Activated naive CD4-positive, alpha-beta T cell treated with anti-CD3 and anti-CD28 coated beads for 36 hours (primary cell): ENCODE results near the gene MNT. TPM values are rescaled to one million over a fixed set of nuclear protein-coding genes. Genes with fewer than 3 reads are reported as not detected.

ENCODE experiments used
- CTCF ChIA-PET: fragments of 350-600 bp; sonication (Branson Sonifier 250); formaldehyde crosslinking; loops from one replicate; lab custom pipeline; 2021; ENCODE audit warnings: antibody characterized with exemption; lab: Charles Lee
- DNase-seq: peaks from one replicate; pipeline ENCODE4 v3.0.0-alpha.2; 2020
- H3K27ac Mint-ChIP-seq: one replicate; pipeline ENCODE4 v1.8.0; 2021; ENCODE audit warnings: mild to moderate bottlenecking, mixed read lengths
- H3K27me3 Mint-ChIP-seq: one replicate; pipeline ENCODE4 v1.8.0; 2021; ENCODE audit warnings: low read depth, mixed read lengths
- H3K36me3 Mint-ChIP-seq: one replicate; pipeline ENCODE4 v1.8.0; 2021; ENCODE audit warnings: low read depth, mixed read lengths
- H3K4me1 Mint-ChIP-seq: one replicate; pipeline ENCODE4 v1.8.0; 2021; ENCODE audit warnings: low read depth, mixed read lengths
- H3K4me3 Mint-ChIP-seq: one replicate; pipeline ENCODE4 v1.8.0; 2021; ENCODE audit warnings: mild to moderate bottlenecking, moderate library complexity, mixed read lengths
- H3K9me3 Mint-ChIP-seq: one replicate; pipeline ENCODE4 v1.8.0; 2021; ENCODE audit warnings: mixed read lengths
- intact Hi-C: fragments of 100-400 bp; cut with micrococcal nuclease; formaldehyde crosslinking; loops from one replicate; pipeline ENCODE4 v1.15.1; 2023
- total RNA-seq, 2 experiments: library from RNA; stranded (reverse); gene quantifications; one replicate each; pipeline ENCODE4 v1.2.3, GENCODE V29; 2021

Gene MNT
- total RNA-seq, 2 experiments from 2014 or later: 13.1 to 17.0 TPM

DNA sequence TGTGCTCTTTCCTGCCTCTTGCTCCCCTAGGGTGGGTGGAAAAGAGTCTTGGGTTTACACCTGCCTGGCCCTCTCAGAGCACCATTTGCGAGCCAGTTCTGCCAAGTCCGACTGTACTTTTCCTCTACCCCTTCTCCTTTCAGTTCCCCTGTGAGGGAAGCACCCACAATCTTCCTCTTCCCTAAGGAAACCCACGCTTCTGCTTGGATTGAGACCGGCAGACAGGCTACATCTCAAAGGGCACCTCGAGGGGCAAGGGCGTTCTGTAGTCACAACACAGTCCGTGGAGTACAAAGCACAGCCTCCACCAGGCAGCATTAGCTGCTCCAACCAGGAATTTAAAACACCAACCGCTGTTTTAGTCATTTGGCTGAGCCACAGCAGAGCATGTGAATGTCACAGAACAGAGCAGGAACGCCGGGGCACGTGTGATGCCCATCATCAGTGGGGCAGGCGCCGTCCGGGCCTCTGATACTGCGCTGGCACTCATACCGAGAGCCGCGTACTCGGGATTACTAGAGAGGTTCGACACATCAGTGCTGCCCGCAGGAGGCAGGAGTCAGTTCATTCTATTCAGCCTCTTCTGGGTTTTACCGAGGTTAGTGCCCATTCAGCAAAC lies 13.7 kb upstream of the MNT start:
- H3K36me3 Mint-ChIP-seq: peaks cover 16% of the 10 kb centered on the region
- no peaks in the 10 kb centered on the region for H3K9me3 Mint-ChIP-seq
- H3K27me3 Mint-ChIP-seq: no peaks in the 10 kb centered on the region
- no peaks in the 10 kb centered on the region for H3K4me1 Mint-ChIP-seq
- no peak for DNase-seq
- H3K27ac Mint-ChIP-seq: no peak overlapping the region
- H3K4me3 Mint-ChIP-seq: no peak overlapping the region
- CTCF ChIA-PET: interaction anchor here (4.7 to 5.8 kb wide), 2 partner anchors 31 to 32 kb away, joined by 38 to 247 read pairs; no protein-coding TSS in a partner anchor
- intact Hi-C loops: no loop called here

DNA sequence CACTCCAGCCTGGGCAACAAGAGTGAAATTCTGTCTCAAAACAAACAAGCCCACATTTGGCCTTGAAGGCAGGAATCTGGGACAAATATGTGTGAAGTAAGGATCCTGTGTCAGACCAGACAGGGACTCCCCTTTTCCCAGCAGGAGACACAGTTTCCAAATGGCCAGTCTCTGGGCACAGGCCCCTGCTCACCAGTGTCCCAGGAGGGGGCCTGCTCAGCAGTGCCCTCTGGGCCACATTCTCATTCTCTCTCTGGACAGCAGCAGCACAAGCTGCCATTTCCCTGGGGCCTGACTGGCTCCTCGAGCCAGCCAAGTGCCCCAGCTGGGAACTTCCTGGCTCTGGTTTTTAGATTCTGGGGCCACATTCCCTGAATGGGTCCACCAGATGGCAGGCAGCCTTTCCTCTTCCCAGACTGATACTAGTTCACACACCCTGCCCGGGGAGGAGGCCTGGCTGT lies 11.7 kb upstream of the MNT start:
- DNase-seq: no peak
- CTCF ChIA-PET: interaction anchor here (4.7 kb wide), 1 partner anchor 30 kb away, joined by 38 read pairs; no protein-coding TSS in a partner anchor
- intact Hi-C loops: no loop called here
- H3K27ac Mint-ChIP-seq: no peak overlapping the region
- H3K9me3 Mint-ChIP-seq: no peaks in the 10 kb centered on the region
- H3K4me3 Mint-ChIP-seq: no peak overlapping the region
- H3K36me3 Mint-ChIP-seq: peaks cover 12% of the 10 kb centered on the region
- no peaks in the 10 kb centered on the region for H3K4me1 Mint-ChIP-seq
- H3K27me3 Mint-ChIP-seq: no peaks in the 10 kb centered on the region

DNA sequence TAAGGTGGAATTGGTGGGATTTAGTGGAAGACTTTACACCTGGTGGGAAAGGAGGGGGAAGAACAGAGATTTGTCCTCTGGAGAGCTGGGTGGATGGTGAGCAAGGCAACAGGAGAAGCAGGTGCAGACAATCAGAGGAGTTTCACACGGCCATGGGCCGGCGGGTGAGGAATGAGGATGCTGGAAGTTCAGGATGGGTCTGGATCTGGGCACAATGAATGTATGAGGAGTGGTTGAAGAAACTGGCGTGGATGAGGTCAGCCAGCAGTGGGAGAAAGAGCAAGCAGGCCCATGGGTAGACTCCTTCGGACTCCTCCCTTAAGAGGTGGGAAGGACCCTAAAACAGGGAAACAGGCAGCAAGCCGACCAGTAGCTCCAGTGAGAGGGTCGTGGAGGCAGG lies 10.1 kb upstream of the MNT start:
- no peak for DNase-seq
- intact Hi-C loops: no loop called here
- H3K36me3 Mint-ChIP-seq: peaks cover 12% of the 10 kb centered on the region
- peaks cover 4% of the 10 kb centered on the region for H3K4me1 Mint-ChIP-seq
- no peak overlapping the region for H3K4me3 Mint-ChIP-seq
- H3K27ac Mint-ChIP-seq: no peak overlapping the region
- H3K27me3 Mint-ChIP-seq: no peaks in the 10 kb centered on the region
- H3K9me3 Mint-ChIP-seq: no peaks in the 10 kb centered on the region
- CTCF ChIA-PET: interaction anchor here (1.2 to 4.7 kb wide), 2 partner anchors 21 to 28 kb away, joined by 3 to 38 read pairs; no protein-coding TSS in a partner anchor

DNA sequence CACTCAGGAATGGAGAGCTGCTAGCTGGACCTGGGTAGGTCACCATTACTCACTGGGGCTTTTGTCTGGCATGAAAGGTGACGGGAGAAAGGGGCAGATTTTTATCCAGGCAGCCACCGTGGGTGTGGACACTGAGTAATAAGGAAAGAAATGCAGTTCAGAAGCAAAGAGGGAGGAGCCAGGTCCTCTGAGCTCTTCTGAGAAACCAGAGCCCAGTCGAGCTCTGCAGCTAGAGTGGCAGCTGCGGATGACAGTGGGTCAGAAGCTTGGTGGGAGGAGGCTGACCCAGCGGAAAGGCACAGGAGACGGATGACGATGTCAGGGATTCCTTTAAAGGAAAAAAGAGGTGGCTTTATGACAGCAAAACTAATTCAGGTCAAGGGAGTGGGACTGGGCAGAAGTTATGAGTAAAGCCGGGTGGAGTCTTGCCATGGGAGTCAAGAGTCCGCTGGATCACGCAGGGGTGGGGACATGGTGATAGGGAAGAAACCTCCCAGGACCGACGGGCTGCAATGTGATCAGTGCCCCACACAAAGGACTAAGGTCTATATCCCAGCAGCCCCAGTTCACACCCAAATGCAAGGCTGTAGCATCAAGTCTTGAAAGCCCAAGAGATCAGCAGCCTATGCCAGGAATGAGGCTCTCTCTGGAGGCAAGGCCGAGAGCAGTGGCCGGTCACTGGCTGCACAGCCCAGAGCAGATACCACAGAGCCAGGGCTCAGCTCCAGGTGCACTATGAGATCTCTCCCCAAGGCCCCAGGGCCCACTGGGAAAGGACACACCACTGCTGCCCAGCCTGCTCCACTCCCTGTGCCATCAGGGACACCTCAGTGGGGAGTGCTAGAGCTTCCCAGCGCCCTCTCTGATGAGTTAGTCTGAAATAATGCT lies 6.3 kb upstream of the MNT start:
- CTCF ChIA-PET: interaction anchor here (2.3 kb wide), 2 partner anchors 9 to 24 kb away, joined by 20 to 22 read pairs; no protein-coding TSS in a partner anchor
- intact Hi-C loops: no loop called here
- Mint-ChIP-seq H3K27ac (no peak overlapping the region), H3K36me3 (peaks cover 7% of the 10 kb centered on the region), H3K27me3 (no peaks in the 10 kb centered on the region), H3K9me3 (no peaks in the 10 kb centered on the region), H3K4me3 (no peak overlapping the region), H3K4me1 (peaks cover 19% of the 10 kb centered on the region)
- no peak for DNase-seq

DNA sequence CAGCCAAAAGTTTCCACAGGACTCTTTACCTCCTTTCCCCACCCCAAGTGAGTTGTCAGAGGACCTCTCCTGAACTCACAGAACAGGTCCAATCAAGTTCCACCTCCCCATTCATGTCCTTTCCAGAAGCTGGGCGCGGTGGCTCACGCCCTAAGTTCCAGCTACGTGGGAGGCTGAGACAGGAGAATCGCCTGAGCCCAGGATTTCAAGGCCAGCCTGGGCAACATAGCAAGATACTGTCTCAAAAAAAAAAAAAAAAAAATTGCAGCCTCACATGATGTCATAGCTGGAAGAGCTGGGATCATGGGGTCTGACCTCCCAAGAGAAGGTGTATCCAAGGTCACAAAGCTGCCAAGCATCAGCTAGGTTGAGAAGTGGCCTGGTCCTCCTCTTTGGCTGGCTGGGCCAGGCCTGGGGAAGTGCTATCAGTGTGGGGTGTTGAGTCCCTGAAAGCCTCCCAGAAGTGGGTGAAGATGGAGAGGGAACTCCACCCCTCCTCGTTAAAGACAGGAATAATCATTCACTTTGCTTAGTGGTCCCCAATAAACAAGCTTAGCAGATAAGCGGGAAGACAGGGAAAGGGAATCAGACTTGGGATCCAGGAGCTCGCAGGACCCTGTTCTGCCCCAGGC lies 5.5 kb upstream of the MNT start:
- Mint-ChIP-seq H3K27ac (no peak overlapping the region), H3K27me3 (no peaks in the 10 kb centered on the region), H3K4me1 (peaks cover 22% of the 10 kb centered on the region), H3K9me3 (no peaks in the 10 kb centered on the region), H3K4me3 (no peak overlapping the region), H3K36me3 (peaks cover 7% of the 10 kb centered on the region)
- intact Hi-C loops: no loop called here
- DNase-seq: no peak
- CTCF ChIA-PET: interaction anchor here (2.3 kb wide), 2 partner anchors 10 to 23 kb away, joined by 20 to 22 read pairs; no protein-coding TSS in a partner anchor

DNA sequence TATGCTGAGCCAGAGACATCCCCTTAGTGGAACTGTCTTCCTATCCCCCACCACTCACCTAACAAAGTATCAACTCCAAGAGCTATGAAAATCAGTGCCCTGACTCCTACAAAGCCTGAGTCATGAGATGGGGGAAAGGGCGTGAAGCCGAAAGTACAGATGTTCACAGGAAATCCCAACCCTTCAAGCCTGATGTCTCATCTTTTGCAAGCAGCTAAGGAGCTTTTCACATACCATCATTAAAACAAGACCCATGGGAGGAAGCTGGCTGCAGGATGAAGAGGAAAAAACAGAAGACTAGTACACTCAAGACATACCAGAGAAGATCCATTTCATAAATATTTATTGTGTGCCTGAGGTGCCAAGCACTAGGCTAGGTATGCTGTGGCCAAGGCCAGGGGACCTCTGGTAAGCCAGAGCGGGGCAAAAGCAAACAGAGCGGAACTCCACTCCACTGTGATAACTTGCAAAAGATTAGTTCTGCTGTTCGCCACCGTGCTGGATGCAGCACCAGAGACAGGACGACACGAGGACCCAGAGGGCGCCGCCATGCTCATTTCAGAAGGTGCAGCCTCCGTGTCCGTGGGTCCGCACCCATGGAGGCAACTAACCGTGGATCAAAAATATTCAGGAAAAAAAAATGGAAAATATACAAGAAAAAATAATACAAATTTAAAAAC lies 4.5 kb upstream of the MNT start:
- no peak overlapping the region for H3K4me3 Mint-ChIP-seq
- no peaks in the 10 kb centered on the region for H3K27me3 Mint-ChIP-seq
- CTCF ChIA-PET: interaction anchor here (2.2 to 4.5 kb wide), 2 partner anchors 11 to 22 kb away, joined by 13 to 26 read pairs; no protein-coding TSS in a partner anchor
- no peak for DNase-seq
- peaks cover 1% of the 10 kb centered on the region for H3K36me3 Mint-ChIP-seq
- intact Hi-C loops: no loop called here
- peak overlapping the region; percentile 20 for H3K27ac Mint-ChIP-seq
- peaks cover 22% of the 10 kb centered on the region for H3K4me1 Mint-ChIP-seq
- H3K9me3 Mint-ChIP-seq: no peaks in the 10 kb centered on the region

DNA sequence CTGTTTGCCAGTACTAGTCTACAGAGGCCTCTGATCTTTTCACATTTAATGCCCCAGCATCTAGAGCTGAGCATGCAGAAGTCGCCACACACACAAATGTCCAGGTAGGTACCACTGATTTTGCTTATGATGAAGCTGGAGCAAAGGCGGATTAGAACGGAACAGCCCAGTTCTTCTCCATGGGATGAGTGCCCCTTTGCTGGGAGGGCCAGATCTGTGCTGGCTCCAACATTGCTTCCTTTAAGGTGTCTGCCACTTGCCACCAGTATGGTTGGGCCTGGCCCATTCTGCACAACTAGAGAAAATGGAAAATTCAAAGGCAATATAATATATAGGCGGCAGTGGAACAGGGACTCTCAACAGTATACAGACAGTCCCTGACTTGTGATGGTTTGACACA lies 2.2 kb upstream of the MNT start:
- H3K27ac Mint-ChIP-seq: no peak overlapping the region
- CTCF ChIA-PET: interaction anchor here (1.4 to 4.5 kb wide), 3 partner anchors 13 to 20 kb away, joined by 5 to 26 read pairs (median 13); no protein-coding TSS in a partner anchor

DNA sequence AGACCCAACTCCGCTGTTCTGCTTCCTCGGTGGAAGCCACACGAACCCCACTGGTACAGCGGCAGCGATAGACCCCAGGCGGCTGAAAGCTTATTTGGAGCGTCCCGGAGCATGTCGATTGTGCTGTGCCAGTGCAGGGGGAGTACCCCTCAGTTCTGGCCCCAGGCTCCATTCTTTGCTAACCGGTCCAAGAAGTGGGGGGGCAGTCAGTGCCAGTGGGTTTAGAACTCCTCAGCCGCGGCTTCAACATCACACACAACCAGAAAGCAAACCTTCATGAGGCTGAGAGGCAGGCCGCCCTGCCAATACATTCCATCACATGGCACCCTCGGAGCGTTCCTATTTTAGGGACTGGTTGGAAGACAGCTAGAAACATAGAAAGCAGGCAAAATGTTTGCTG lies 1.7 kb upstream of the MNT start:
- intact Hi-C loops: loop anchor here (5.0 kb wide), 2 partner anchors 140 to 350 kb away; no protein-coding TSS in a partner anchor
- Mint-ChIP-seq H3K4me1 (peaks cover 33% of the 10 kb centered on the region), H3K9me3 (no peaks in the 10 kb centered on the region), H3K27me3 (no peaks in the 10 kb centered on the region), H3K4me3 (peak overlapping the region; percentile 62), H3K36me3 (no peaks in the 10 kb centered on the region), H3K27ac (peak overlapping the region; percentile 13)
- no peak for DNase-seq
- CTCF ChIA-PET: interaction anchor here (1.4 to 4.5 kb wide), 2 partner anchors 14 to 19 kb away, joined by 5 to 26 read pairs; no protein-coding TSS in a partner anchor

More for the DNA sequence above, 2.2 kb upstream of the MNT start:
- Mint-ChIP-seq H3K4me3 (no peak overlapping the region), H3K27me3 (no peaks in the 10 kb centered on the region), H3K9me3 (no peaks in the 10 kb centered on the region), H3K36me3 (no peaks in the 10 kb centered on the region), H3K4me1 (peaks cover 28% of the 10 kb centered on the region)
- no peak for DNase-seq
- intact Hi-C loops: loop anchor here (5.0 kb wide), 2 partner anchors 141 to 351 kb away; no protein-coding TSS in a partner anchor

DNA sequence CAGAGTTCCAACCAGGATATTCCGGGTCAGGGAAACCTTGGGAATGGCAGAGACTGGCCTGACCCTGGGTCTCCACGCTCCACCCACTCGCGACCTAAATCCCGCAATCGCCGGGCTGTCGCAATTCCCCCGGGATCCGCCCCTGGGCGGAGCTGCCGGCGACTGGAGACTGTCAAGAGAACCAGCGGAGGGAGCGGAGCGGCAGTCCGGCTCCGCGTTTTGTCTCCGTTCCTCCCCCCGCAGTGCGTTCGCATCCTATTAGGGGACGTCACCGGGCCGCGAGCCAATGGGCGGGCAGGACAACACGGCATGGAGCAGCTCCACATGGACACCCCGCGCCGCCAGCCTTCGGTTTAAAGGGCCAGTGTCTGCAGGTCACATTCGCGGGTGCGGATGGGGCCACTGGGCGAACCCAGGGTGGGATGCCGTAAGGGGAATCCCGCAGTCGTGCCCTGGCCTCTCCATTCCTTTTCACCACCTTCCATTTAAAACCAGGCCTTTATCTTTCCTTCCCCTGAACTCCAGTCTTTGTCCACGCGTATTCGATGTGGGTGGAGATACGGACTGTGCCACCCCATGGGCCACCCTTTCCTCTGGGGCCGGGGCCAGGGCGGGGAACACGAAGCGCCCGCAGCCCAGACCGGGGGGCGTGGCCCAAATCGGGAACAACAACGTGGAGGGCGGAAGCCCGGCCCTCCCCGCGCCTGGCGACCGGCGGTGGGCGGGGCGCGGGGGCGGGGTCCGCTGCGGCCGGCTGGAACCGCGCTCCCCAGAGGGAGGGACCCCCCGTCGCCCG lies 764 bp upstream of the MNT start:
- CTCF ChIA-PET: interaction anchor here (1.4 to 4.5 kb wide), 2 partner anchors 15 to 19 kb away, joined by 5 to 26 read pairs; no protein-coding TSS in a partner anchor
- peak overlapping the region; percentile 96 for H3K27ac Mint-ChIP-seq
- no peaks in the 10 kb centered on the region for H3K36me3 Mint-ChIP-seq
- H3K9me3 Mint-ChIP-seq: no peaks in the 10 kb centered on the region
- peak; percentile 100 for DNase-seq
- peak overlapping the region; percentile 98 for H3K4me3 Mint-ChIP-seq
- intact Hi-C loops: loop anchor here (1.0 to 5.0 kb wide), 10 partner anchors 9 to 685 kb away; partner anchors contain the start of genes CLUH, METTL16, SGSM2 and TSR1
- no peaks in the 10 kb centered on the region for H3K27me3 Mint-ChIP-seq
- H3K4me1 Mint-ChIP-seq: peaks cover 37% of the 10 kb centered on the region

DNA sequence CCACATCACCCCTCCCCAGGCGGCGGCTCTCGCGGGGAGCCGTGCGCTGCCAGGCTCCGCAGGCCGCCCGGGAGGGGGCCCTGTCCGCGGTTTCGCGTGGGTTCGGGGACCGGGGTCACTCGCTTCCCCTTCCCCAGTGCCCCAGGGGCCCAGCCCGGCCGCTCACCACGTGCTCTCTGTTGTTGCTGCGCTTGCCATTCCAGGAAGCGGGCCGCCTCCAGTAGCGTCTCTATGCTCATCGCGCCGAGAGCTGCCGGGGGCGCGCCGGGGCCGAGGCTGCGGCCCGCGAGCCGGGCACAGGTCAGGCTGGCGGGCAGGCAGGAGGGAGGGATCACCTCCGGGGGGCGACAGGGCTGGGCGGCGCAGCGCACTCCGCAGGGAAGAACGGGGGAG lies 390 bp downstream of the MNT start:
- H3K36me3 Mint-ChIP-seq: no peaks in the 10 kb centered on the region
- H3K4me1 Mint-ChIP-seq: peaks cover 46% of the 10 kb centered on the region
- H3K27ac Mint-ChIP-seq: peak overlapping the region; percentile 94
- H3K27me3 Mint-ChIP-seq: no peaks in the 10 kb centered on the region
- H3K4me3 Mint-ChIP-seq: peak overlapping the region; percentile 98
- no peaks in the 10 kb centered on the region for H3K9me3 Mint-ChIP-seq
- peak; percentile 70 for DNase-seq
- intact Hi-C loops: loop anchor here (1.0 to 5.0 kb wide), 6 partner anchors 64 to 684 kb away; partner anchors contain the start of genes SGSM2, SMG6, SRR and TSR1
- CTCF ChIA-PET: no interaction called here
